H9 (cell line): Measurements from ENCODE around the gene NPHP4. TPM values are rescaled to one million over a fixed set of nuclear protein-coding genes. Genes with fewer than 3 reads are reported as not detected.

Source experiments
- DNase-seq: peaks from one replicate; pipeline ENCODE4 v3.0.0-alpha.2; 2017
- H2AFZ ChIP-seq: one replicate; pipeline ENCODE4 v1.6.1; 2013; ENCODE audit warnings: mild to moderate bottlenecking, low read length, control low read depth, moderate library complexity
- H2AK5ac ChIP-seq: 2 replicates; pipeline ENCODE4 v1.6.1; 2013; ENCODE audit warnings: low read length, control low read depth, mixed read lengths; ENCODE audit not compliant: insufficient read length
- H2BK120ac ChIP-seq: one replicate; pipeline ENCODE4 v1.6.1; 2013; ENCODE audit warnings: low read depth, mild to moderate bottlenecking, low read length, control low read depth, inconsistent platforms; ENCODE audit not compliant: poor library complexity, severe bottlenecking
- H2BK12ac ChIP-seq: 2 replicates; pipeline ENCODE4 v1.6.1; 2013; ENCODE audit warnings: low read length, control low read depth, mixed read lengths, low read depth; ENCODE audit not compliant: insufficient read length
- H2BK15ac ChIP-seq: 2 replicates; pipeline ENCODE4 v1.6.1; 2013; ENCODE audit warnings: low read depth, low read length, control low read depth
- H2BK20ac ChIP-seq: one replicate; pipeline ENCODE4 v1.6.1; 2013; ENCODE audit warnings: low read depth, mild to moderate bottlenecking, low read length, control low read depth, inconsistent platforms; ENCODE audit not compliant: poor library complexity, severe bottlenecking
- H2BK5ac ChIP-seq: 2 replicates; pipeline ENCODE4 v1.6.1; 2013; ENCODE audit warnings: low read length, control low read depth, mixed read lengths; ENCODE audit not compliant: insufficient read length
- H3K14ac ChIP-seq: 2 replicates; pipeline ENCODE4 v1.6.1; 2013; ENCODE audit warnings: low read length, control low read depth; ENCODE audit not compliant: insufficient read depth
- H3K18ac ChIP-seq: 2 replicates; pipeline ENCODE4 v1.6.1; 2013; ENCODE audit warnings: low read depth, mild to moderate bottlenecking, mixed read lengths, low read length, control low read depth; ENCODE audit not compliant: insufficient read length
- H3K23ac ChIP-seq: 2 replicates; pipeline ENCODE4 v1.6.1; 2013; ENCODE audit warnings: low read length, control low read depth, mixed read lengths, low read depth; ENCODE audit not compliant: insufficient read length
- H3K23me2 ChIP-seq: 2 replicates; pipeline ENCODE4 v1.6.1; 2013; ENCODE audit warnings: low read depth, mild to moderate bottlenecking, mixed read lengths, low read length, control low read depth; ENCODE audit not compliant: insufficient read length, poor library complexity, severe bottlenecking
- H3K27ac ChIP-seq: 2 replicates; pipeline ENCODE4 v1.5.1; 2013; ENCODE audit warnings: low read length, control low read depth, mixed read lengths, low read depth; ENCODE audit not compliant: insufficient read length
- H3K27me3 ChIP-seq: 2 replicates; pipeline ENCODE4 v1.6.1; 2013; ENCODE audit warnings: low read length, control low read depth, inconsistent platforms; ENCODE audit not compliant: insufficient read depth
- H3K4ac ChIP-seq: 2 replicates; pipeline ENCODE4 v1.6.1; 2013; ENCODE audit warnings: low read depth, mild to moderate bottlenecking, control low read depth, inconsistent platforms, low read length, moderate library complexity
- H3K4me1 ChIP-seq: 2 replicates; pipeline ENCODE4 v1.6.1; 2013; ENCODE audit warnings: low read length, control low read depth, inconsistent platforms; ENCODE audit not compliant: insufficient read depth
- H3K4me2 ChIP-seq: 2 replicates; pipeline ENCODE4 v1.6.1; 2013; ENCODE audit warnings: low read length, control low read depth, mixed read lengths; ENCODE audit not compliant: insufficient read length, insufficient read depth
- H3K56ac ChIP-seq: 2 replicates; pipeline ENCODE4 v1.6.1; 2013; ENCODE audit warnings: low read depth, mild to moderate bottlenecking, mixed read lengths, low read length, control low read depth; ENCODE audit not compliant: insufficient read length
- H3K79me1 ChIP-seq: 2 replicates; pipeline ENCODE4 v1.6.1; 2013; ENCODE audit warnings: low read depth, mild to moderate bottlenecking, moderate library complexity, low read length, control low read depth, inconsistent platforms; ENCODE audit not compliant: insufficient read depth, poor library complexity, severe bottlenecking
- H3K79me2 ChIP-seq: 2 replicates; pipeline ENCODE4 v1.6.1; 2013; ENCODE audit warnings: low read length, control low read depth, inconsistent platforms; ENCODE audit not compliant: insufficient read depth
- H3K9ac ChIP-seq: 2 replicates; pipeline ENCODE4 v1.6.1; 2013; ENCODE audit warnings: low read length, control low read depth, mixed read lengths; ENCODE audit not compliant: insufficient read length; ENCODE audit errors: extremely low read depth
- H3K9me3 ChIP-seq: one replicate; pipeline ENCODE4 v1.6.1; 2013; ENCODE audit warnings: low read depth, low read length, inconsistent platforms; ENCODE audit not compliant: control insufficient read depth
- H3T11ph ChIP-seq: one replicate; pipeline ENCODE4 v1.6.1; 2013; ENCODE audit warnings: mild to moderate bottlenecking, low read length, control low read depth, inconsistent platforms
- H4K20me1 ChIP-seq: one replicate; pipeline ENCODE4 v1.6.1; 2013; ENCODE audit not compliant: control insufficient read depth, insufficient read length, insufficient read depth
- H4K5ac ChIP-seq: 2 replicates; pipeline ENCODE4 v1.6.1; 2013; ENCODE audit warnings: low read depth, mild to moderate bottlenecking, mixed read lengths, low read length, control low read depth; ENCODE audit not compliant: insufficient read length
- H4K8ac ChIP-seq: replicated peaks from 2 replicates; pipeline ENCODE4 v1.6.1; 2013; ENCODE audit warnings: low read length, control low read depth, mixed read lengths, low read depth; ENCODE audit not compliant: insufficient read length
- H4K91ac ChIP-seq: 2 replicates; pipeline ENCODE4 v1.6.1; 2013; ENCODE audit warnings: low read depth, mild to moderate bottlenecking, moderate library complexity, mixed read lengths, low read length, control low read depth; ENCODE audit not compliant: insufficient read length
- H3K27ac Mint-ChIP-seq, 3 experiments: 2 replicates in 2 of 3; 3 replicates in 1 of 3; pipeline ENCODE4 v1.8.0; 2020 to 2021; ENCODE audit warnings: mixed read lengths in 3 of 3, mild to moderate bottlenecking in 1 of 3, moderate library complexity in 1 of 3
- H3K27me3 Mint-ChIP-seq: 2 replicates; pipeline ENCODE4 v1.8.0; 2021; ENCODE audit warnings: low read depth, mild to moderate bottlenecking, moderate library complexity, mixed read lengths
- H3K36me3 Mint-ChIP-seq, 3 experiments: 2 replicates in 2 of 3; 3 replicates in 1 of 3; pipeline ENCODE4 v1.8.0; 2020 to 2021; ENCODE audit warnings: low read depth in 3 of 3, mixed read lengths in 3 of 3; ENCODE audit not compliant: insufficient read depth in 1 of 3
- H3K4me1 Mint-ChIP-seq, 2 experiments: 2 replicates each; pipeline ENCODE4 v1.8.0; 2020; ENCODE audit warnings: mixed read lengths in 2 of 2
- H3K4me3 Mint-ChIP-seq, 2 experiments: 2 replicates in 1 of 2; 3 replicates in 1 of 2; pipeline ENCODE4 v1.8.0; 2020 to 2021; ENCODE audit warnings: mild to moderate bottlenecking in 2 of 2, mixed read lengths in 2 of 2, moderate library complexity in 1 of 2
- H3K9me3 Mint-ChIP-seq, 2 experiments: 2 replicates in 1 of 2; 3 replicates in 1 of 2; pipeline ENCODE4 v1.8.0; 2020; ENCODE audit warnings: mild to moderate bottlenecking in 2 of 2, mixed read lengths in 2 of 2, moderate library complexity in 1 of 2
- whole genome bisulfite sequencing: extraction: QIAGEN DNeasy Blood & Tissue Kit; methylation state at CpG from one replicate; pipeline ENCODE4 v1.1.7; 2013; ENCODE audit warnings: missing lambda C conversion rate, low lambda C conversion rate, mixed read lengths; ENCODE audit not compliant: insufficient read length; ENCODE audit errors: extremely low coverage; 5-methylcytosine and 5-hydroxymethylcytosine counted together
- total RNA-seq: library from RNA; stranded (reverse); gene quantifications from 2 replicates; pipeline ENCODE4 v1.2.1, GENCODE V29; 2021
- TF ChIP-seq, protein P1 (sequence below): fragments of 200-600 bp; sonication (generic); conservative IDR thresholded peaks from 3 replicates; pipeline ENCODE4 v1.8.0; 2021; ENCODE audit warnings: antibody characterized with exemption, mild to moderate bottlenecking

NPHP4 gene
- total RNA-seq, 1 experiment from 2014 or later: 17.6 TPM

DNA sequence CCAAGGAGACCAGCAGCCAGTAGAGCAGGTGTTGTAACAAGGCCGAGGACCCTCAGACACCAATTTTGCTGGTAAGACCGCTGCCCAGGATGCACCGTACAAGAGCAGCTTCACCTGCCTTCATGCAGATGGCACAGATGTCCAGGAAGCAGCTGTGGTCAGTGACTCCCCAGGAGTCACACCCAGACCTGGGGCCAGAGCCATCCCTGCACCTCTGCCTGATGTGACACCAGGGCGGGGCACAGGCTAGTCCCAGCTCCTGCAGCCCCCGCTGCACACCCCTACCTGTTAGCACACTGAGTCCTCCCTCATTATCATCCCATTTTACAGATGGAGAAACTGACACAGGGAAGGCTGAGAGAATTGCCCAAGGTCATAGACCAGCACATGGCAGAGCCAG lies 37.1 kb upstream of the NPHP4 start:
- Histone ChIP-seq H3K18ac (no peak overlapping the region), H3K4me1 (peaks cover 2% of the 10 kb centered on the region; the same call in 1 of the 2 replicates), H3K27ac (no peak overlapping the region), H4K8ac (no peak overlapping the region), H3K79me1 (no peaks in the 10 kb centered on the region), H3T11ph (no peak overlapping the region), H3K9me3 (no peaks in the 10 kb centered on the region), H3K14ac (no peak overlapping the region), H4K5ac (no peak overlapping the region), H2AFZ (no peak overlapping the region), H3K56ac (no peak overlapping the region), H3K79me2 (no peaks in the 10 kb centered on the region), H2BK12ac (no peak overlapping the region), H3K4ac (no peak overlapping the region), H2BK5ac (no peak overlapping the region), H3K23me2 (peaks cover 3% of the 10 kb centered on the region), H2BK20ac (no peak overlapping the region), H2AK5ac (no peak overlapping the region), H3K4me2 (no peak overlapping the region), H3K23ac (no peak overlapping the region), H2BK15ac (no peak overlapping the region), H3K27me3 (no peaks in the 10 kb centered on the region), H2BK120ac (no peak overlapping the region), H4K91ac (no peak overlapping the region), H3K9ac (no peak overlapping the region), H4K20me1 (peaks cover 3% of the 10 kb centered on the region)
- no CpG with 5 or more reads among the region's 5 CpGs for WGBS
- no peak for DNase-seq
- H3K4me3 Mint-ChIP-seq: no peak overlapping the region
- TF ChIP-seq, protein P1, sequence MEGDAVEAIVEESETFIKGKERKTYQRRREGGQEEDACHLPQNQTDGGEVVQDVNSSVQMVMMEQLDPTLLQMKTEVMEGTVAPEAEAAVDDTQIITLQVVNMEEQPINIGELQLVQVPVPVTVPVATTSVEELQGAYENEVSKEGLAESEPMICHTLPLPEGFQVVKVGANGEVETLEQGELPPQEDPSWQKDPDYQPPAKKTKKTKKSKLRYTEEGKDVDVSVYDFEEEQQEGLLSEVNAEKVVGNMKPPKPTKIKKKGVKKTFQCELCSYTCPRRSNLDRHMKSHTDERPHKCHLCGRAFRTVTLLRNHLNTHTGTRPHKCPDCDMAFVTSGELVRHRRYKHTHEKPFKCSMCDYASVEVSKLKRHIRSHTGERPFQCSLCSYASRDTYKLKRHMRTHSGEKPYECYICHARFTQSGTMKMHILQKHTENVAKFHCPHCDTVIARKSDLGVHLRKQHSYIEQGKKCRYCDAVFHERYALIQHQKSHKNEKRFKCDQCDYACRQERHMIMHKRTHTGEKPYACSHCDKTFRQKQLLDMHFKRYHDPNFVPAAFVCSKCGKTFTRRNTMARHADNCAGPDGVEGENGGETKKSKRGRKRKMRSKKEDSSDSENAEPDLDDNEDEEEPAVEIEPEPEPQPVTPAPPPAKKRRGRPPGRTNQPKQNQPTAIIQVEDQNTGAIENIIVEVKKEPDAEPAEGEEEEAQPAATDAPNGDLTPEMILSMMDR: no peak
- no peaks in the 10 kb centered on the region for H3K36me3 Mint-ChIP-seq
- no peak overlapping the region for H3K27ac Mint-ChIP-seq
- no peaks in the 10 kb centered on the region; a peak in 1 of 5 replicates for H3K9me3 Mint-ChIP-seq
- H3K27me3 Mint-ChIP-seq: peaks cover 29% of the 10 kb centered on the region
- H3K4me1 Mint-ChIP-seq: peaks cover 3 to 19% of the 10 kb centered on the region in 2 experiments; a peak in 2 of 4 replicates
